ENCODE results near the gene GAGE12J. TPM values are rescaled to one million over a fixed set of nuclear protein-coding genes. Genes with fewer than 3 reads are reported as not detected.
"Not testable (repeated sequence)": the region's sequence is repeated elsewhere in the genome, so short reads cannot be mapped to it uniquely, and the experiment has no call there.

The GAGE12J gene
- total and polyA plus RNA-seq, 3 experiments from 2014 or later: not detected

- POLR2A ChIA-PET; H3K27me3 Mint-ChIP-seq; H3K27me3 ChIP-seq (ENCODE audit: insufficient read depth, low read length, poor library complexity, severe bottlenecking); H3K9me3 ChIP-seq (ENCODE audit: low read length); H3K27ac Mint-ChIP-seq; CTCF ChIA-PET; H3K4me1 Mint-ChIP-seq; DNase-seq; H3K4me1 ChIP-seq (ENCODE audit: insufficient read depth, low read length); H3K9me3 Mint-ChIP-seq; H3K4me3 Mint-ChIP-seq; H3K4me3 ChIP-seq (ENCODE audit: low read length); H3K36me3 ChIP-seq (ENCODE audit: insufficient read depth, low read length); H3K36me3 Mint-ChIP-seq; H3K27ac ChIP-seq (ENCODE audit: low read depth, low read length): not testable (repeated sequence)
Observed at GRCh38 chrX:49344496-49345175, 22.8 kb downstream of the GAGE12J start.

GRCh38 chrX:49345402-49345801 is 23.6 kb downstream of the GAGE12J start:
- H3K9me3 Mint-ChIP-seq; H3K27me3 Mint-ChIP-seq; DNase-seq; H3K36me3 ChIP-seq (ENCODE audit: insufficient read depth, low read length); H3K4me3 Mint-ChIP-seq; H3K27ac ChIP-seq (ENCODE audit: low read depth, low read length); H3K4me3 ChIP-seq (ENCODE audit: low read length); H3K9me3 ChIP-seq (ENCODE audit: low read length); H3K27ac Mint-ChIP-seq; POLR2A ChIA-PET; H3K27me3 ChIP-seq (ENCODE audit: insufficient read depth, low read length, poor library complexity, severe bottlenecking); CTCF ChIA-PET; H3K36me3 Mint-ChIP-seq; H3K4me1 Mint-ChIP-seq; H3K4me1 ChIP-seq (ENCODE audit: insufficient read depth, low read length): not testable (repeated sequence)

DNA sequence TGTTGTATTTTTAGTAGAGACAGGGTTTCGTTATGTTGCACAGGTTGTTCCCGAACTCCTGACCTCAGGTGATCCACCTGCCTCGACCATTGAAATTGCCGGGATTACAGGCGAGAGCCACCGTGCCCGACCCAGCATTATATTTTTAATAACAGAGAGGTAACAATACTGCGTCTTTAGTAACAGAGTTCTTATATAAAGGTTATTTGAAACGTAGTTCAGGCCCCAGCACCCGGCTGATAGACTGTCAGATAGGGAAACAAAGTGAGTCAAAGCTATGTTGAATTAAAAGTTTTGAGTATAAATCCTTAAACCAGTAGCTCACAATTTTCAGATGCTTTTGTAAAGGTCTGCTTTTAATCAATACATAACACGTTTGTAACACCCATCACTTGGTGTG is 24.3 kb downstream of the GAGE12J start:
- H3K4me1 Mint-ChIP-seq; H3K36me3 Mint-ChIP-seq; CTCF ChIA-PET; H3K27me3 Mint-ChIP-seq; H3K36me3 ChIP-seq (ENCODE audit: insufficient read depth, low read length); H3K9me3 Mint-ChIP-seq; H3K4me1 ChIP-seq (ENCODE audit: insufficient read depth, low read length); H3K27me3 ChIP-seq (ENCODE audit: insufficient read depth, low read length, poor library complexity, severe bottlenecking); H3K27ac Mint-ChIP-seq; H3K9me3 ChIP-seq (ENCODE audit: low read length); H3K27ac ChIP-seq (ENCODE audit: low read depth, low read length); H3K4me3 ChIP-seq (ENCODE audit: low read length); H3K4me3 Mint-ChIP-seq; POLR2A ChIA-PET: not testable (repeated sequence)
- DNase-seq: peak in 1 of 5 donors; percentile 6

Other genes starting within 250 kb of the GAGE12J start
- 10 to 100 TPM; 13.1 to 14.5 TPM for gene PRAF2, start 248.0 kb upstream of the GAGE12J start, total RNA-seq
- gene PRAF2, start 248.0 kb upstream of the GAGE12J start, polyA plus RNA-seq: 62.6 TPM
- 10 to 100 TPM; 41.4 to 46.2 TPM for gene WDR45, start 242.2 kb upstream of the GAGE12J start, total RNA-seq
- 56.9 TPM for gene WDR45, start 242.2 kb upstream of the GAGE12J start, polyA plus RNA-seq
- 10 to 100 TPM; 20.4 to 23.3 TPM for gene GPKOW, start 198.3 kb upstream of the GAGE12J start, total RNA-seq
- 31.8 TPM for gene GPKOW, start 198.3 kb upstream of the GAGE12J start, polyA plus RNA-seq
- 1 to 10 TPM; 1.4 TPM for gene MAGIX, start 159.3 kb upstream of the GAGE12J start, total RNA-seq
- 0.25 TPM for gene MAGIX, start 159.3 kb upstream of the GAGE12J start, polyA plus RNA-seq
- gene PLP2, start 150.1 kb upstream of the GAGE12J start, total RNA-seq: 10 to 100 TPM; 95.2 to 98.1 TPM
- 160 TPM for gene PLP2, start 150.1 kb upstream of the GAGE12J start, polyA plus RNA-seq
- 10 to 100 TPM; 13.3 to 13.5 TPM for gene PRICKLE3, start 135.7 kb upstream of the GAGE12J start, total RNA-seq
- 3.0 TPM for gene PRICKLE3, start 135.7 kb upstream of the GAGE12J start, polyA plus RNA-seq
- 1 to 10 TPM; 1.9 to 2.5 TPM for gene SYP, start 121.8 kb upstream of the GAGE12J start, total RNA-seq
- gene SYP, start 121.8 kb upstream of the GAGE12J start, polyA plus RNA-seq: 0.25 TPM
- under 1 TPM; 0.24 to 0.61 TPM for gene CACNA1F, start 88.7 kb upstream of the GAGE12J start, total RNA-seq
- not detected for gene CACNA1F, start 88.7 kb upstream of the GAGE12J start, polyA plus RNA-seq
- gene CCDC22, start 86.6 kb upstream of the GAGE12J start, total RNA-seq: 10 to 100 TPM; 22.7 to 24.8 TPM
- gene CCDC22, start 86.6 kb upstream of the GAGE12J start, polyA plus RNA-seq: 30.7 TPM
- gene FOXP3, start 57.3 kb upstream of the GAGE12J start, total RNA-seq: 10 to 100 TPM; 10.5 to 11.2 TPM
- 1.6 TPM for gene FOXP3, start 57.3 kb upstream of the GAGE12J start, polyA plus RNA-seq
- gene PPP1R3F, start 52.2 kb upstream of the GAGE12J start, total RNA-seq: 1 to 10 TPM; 4.5 to 6.0 TPM
- gene PPP1R3F, start 52.2 kb upstream of the GAGE12J start, polyA plus RNA-seq: 8.1 TPM
- gene GAGE10, start 18.4 kb upstream of the GAGE12J start, total RNA-seq: not detected
- gene GAGE10, start 18.4 kb upstream of the GAGE12J start, polyA plus RNA-seq: not detected
- gene GAGE13, start 9.5 kb downstream of the GAGE12J start, total RNA-seq: not detected
- not detected for gene GAGE13, start 9.5 kb downstream of the GAGE12J start, polyA plus RNA-seq
- gene GAGE12C, start 210.1 kb downstream of the GAGE12J start, total RNA-seq: not detected
- gene GAGE12C, start 210.1 kb downstream of the GAGE12J start, polyA plus RNA-seq: not detected
- gene GAGE12D, start 219.7 kb downstream of the GAGE12J start, total RNA-seq: not detected
- not detected for gene GAGE12D, start 219.7 kb downstream of the GAGE12J start, polyA plus RNA-seq
- gene GAGE12E, start 229.3 kb downstream of the GAGE12J start, total RNA-seq: not detected
- not detected for gene GAGE12E, start 229.3 kb downstream of the GAGE12J start, polyA plus RNA-seq
- not detected for gene GAGE12F, start 238.8 kb downstream of the GAGE12J start, total RNA-seq
- gene GAGE12F, start 238.8 kb downstream of the GAGE12J start, polyA plus RNA-seq: not detected
- not detected for gene GAGE12G, start 248.4 kb downstream of the GAGE12J start, total RNA-seq
- gene GAGE12G, start 248.4 kb downstream of the GAGE12J start, polyA plus RNA-seq: not detected